ENCODE results near the gene TRIM42. TPM values are rescaled to one million over a fixed set of nuclear protein-coding genes. Genes with fewer than 3 reads are reported as not detected.

Gene TRIM42
- not detected for total RNA-seq (ENCODE audit: unreplicated experiment)
- long read RNA-seq = 0 reads

GRCh38 chr3:140677764-140678163 lies at the start of gene TRIM42:
Gene TRIM42, plus strand, starts transcription at chr3:140678064. Its CDS starts 166 bp downstream, at chr3:140678230.
- TF ChIP-seq, protein P1, sequence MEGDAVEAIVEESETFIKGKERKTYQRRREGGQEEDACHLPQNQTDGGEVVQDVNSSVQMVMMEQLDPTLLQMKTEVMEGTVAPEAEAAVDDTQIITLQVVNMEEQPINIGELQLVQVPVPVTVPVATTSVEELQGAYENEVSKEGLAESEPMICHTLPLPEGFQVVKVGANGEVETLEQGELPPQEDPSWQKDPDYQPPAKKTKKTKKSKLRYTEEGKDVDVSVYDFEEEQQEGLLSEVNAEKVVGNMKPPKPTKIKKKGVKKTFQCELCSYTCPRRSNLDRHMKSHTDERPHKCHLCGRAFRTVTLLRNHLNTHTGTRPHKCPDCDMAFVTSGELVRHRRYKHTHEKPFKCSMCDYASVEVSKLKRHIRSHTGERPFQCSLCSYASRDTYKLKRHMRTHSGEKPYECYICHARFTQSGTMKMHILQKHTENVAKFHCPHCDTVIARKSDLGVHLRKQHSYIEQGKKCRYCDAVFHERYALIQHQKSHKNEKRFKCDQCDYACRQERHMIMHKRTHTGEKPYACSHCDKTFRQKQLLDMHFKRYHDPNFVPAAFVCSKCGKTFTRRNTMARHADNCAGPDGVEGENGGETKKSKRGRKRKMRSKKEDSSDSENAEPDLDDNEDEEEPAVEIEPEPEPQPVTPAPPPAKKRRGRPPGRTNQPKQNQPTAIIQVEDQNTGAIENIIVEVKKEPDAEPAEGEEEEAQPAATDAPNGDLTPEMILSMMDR (IDR thresholded peaks at IDR 0.05; ENCODE audit: unreplicated experiment) = no peak
- no peaks in the 10 kb centered on the region for H3K27me3 Mint-ChIP-seq (ENCODE audit: unreplicated experiment)
- no peak within 1 kb of the TSS for H3K4me3 Mint-ChIP-seq (ENCODE audit: unreplicated experiment)
- no peaks in the 10 kb centered on the region for H3K9me3 Mint-ChIP-seq (ENCODE audit: unreplicated experiment)
- H3K36me3 Mint-ChIP-seq (ENCODE audit: low read depth, unreplicated experiment) = no peaks in the 10 kb centered on the region
- DNase-seq (ENCODE audit: low spot score) = no peak
- H3K4me1 Mint-ChIP-seq (ENCODE audit: unreplicated experiment) = no peaks in the 10 kb centered on the region
- no peak within 1 kb of the TSS for H3K27ac Mint-ChIP-seq (ENCODE audit: unreplicated experiment)

GRCh38 chr3:140628606-140629005 lies 49.3 kb upstream of the TRIM42 start:
- no peak overlapping the region for H3K4me3 Mint-ChIP-seq (ENCODE audit: unreplicated experiment)
- H3K27me3 Mint-ChIP-seq (ENCODE audit: unreplicated experiment) = no peaks in the 10 kb centered on the region
- TF ChIP-seq, protein P1 (IDR thresholded peaks at IDR 0.05; ENCODE audit: unreplicated experiment) = no peak
- DNase-seq (ENCODE audit: low spot score) = no peak
- no peak overlapping the region for H3K27ac Mint-ChIP-seq (ENCODE audit: unreplicated experiment)
- no peaks in the 10 kb centered on the region for H3K4me1 Mint-ChIP-seq (ENCODE audit: unreplicated experiment)
- no peaks in the 10 kb centered on the region for H3K36me3 Mint-ChIP-seq (ENCODE audit: low read depth, unreplicated experiment)
- no peaks in the 10 kb centered on the region for H3K9me3 Mint-ChIP-seq (ENCODE audit: unreplicated experiment)

GRCh38 chr3:140629357-140630137 lies 48.3 kb upstream of the TRIM42 start:
- H3K4me1 Mint-ChIP-seq (ENCODE audit: unreplicated experiment) = no peaks in the 10 kb centered on the region
- DNase-seq (ENCODE audit: low spot score) = no peak
- no peak overlapping the region for H3K4me3 Mint-ChIP-seq (ENCODE audit: unreplicated experiment)
- H3K27me3 Mint-ChIP-seq (ENCODE audit: unreplicated experiment) = no peaks in the 10 kb centered on the region
- TF ChIP-seq, protein P1 (IDR thresholded peaks at IDR 0.05; ENCODE audit: unreplicated experiment) = no peak
- no peak overlapping the region for H3K27ac Mint-ChIP-seq (ENCODE audit: unreplicated experiment)
- H3K9me3 Mint-ChIP-seq (ENCODE audit: unreplicated experiment) = no peaks in the 10 kb centered on the region
- no peaks in the 10 kb centered on the region for H3K36me3 Mint-ChIP-seq (ENCODE audit: low read depth, unreplicated experiment)

DNA sequence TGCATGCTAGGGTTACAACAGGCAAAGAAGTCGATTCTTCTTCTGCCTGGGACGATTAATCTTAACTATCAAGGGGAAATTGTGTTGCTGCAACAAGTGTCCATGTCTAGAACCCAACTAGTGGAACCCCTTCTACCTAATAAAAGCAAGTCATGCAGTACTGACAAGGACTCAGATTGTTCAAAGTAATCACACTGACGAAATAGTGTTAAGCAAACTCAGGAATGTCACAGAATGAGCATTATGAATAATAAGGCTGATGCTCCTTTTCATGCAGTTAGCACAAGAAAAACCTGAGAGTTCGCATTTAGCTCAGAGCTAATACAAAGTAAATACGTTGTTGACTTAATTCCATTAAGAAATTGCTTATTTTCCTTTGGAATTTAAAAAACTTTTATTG lies 47.5 kb upstream of the TRIM42 start:
- no peak for DNase-seq (ENCODE audit: low spot score)
- no peaks in the 10 kb centered on the region for H3K27me3 Mint-ChIP-seq (ENCODE audit: unreplicated experiment)
- H3K4me3 Mint-ChIP-seq (ENCODE audit: unreplicated experiment) = no peak overlapping the region
- no peaks in the 10 kb centered on the region for H3K36me3 Mint-ChIP-seq (ENCODE audit: low read depth, unreplicated experiment)
- no peaks in the 10 kb centered on the region for H3K4me1 Mint-ChIP-seq (ENCODE audit: unreplicated experiment)
- H3K27ac Mint-ChIP-seq (ENCODE audit: unreplicated experiment) = no peak overlapping the region
- no peaks in the 10 kb centered on the region for H3K9me3 Mint-ChIP-seq (ENCODE audit: unreplicated experiment)
- TF ChIP-seq, protein P1 (IDR thresholded peaks at IDR 0.05; ENCODE audit: unreplicated experiment) = no peak

DNA sequence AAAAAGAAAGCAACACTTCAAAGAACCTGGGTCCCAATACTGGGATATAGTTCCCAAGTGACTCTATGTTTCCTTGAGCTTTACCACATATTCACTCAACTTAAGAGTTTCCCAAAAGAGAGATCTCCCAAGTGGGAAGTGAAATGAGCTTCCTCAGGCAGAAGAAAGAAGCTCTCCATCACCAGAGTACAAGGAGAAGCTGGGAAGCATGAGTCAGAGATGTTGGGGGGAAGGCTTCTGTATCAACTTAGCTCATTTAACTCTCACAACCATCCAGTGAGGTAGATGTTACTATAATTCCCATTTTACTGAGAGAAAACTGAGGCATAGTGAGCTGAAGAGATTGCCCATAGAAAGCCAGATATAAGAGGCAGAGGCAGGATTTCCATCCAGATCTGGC lies 47.0 kb upstream of the TRIM42 start:
- H3K27ac Mint-ChIP-seq (ENCODE audit: unreplicated experiment) = no peak overlapping the region
- H3K27me3 Mint-ChIP-seq (ENCODE audit: unreplicated experiment) = no peaks in the 10 kb centered on the region
- H3K9me3 Mint-ChIP-seq (ENCODE audit: unreplicated experiment) = no peaks in the 10 kb centered on the region
- no peak for DNase-seq (ENCODE audit: low spot score)
- H3K4me3 Mint-ChIP-seq (ENCODE audit: unreplicated experiment) = no peak overlapping the region
- H3K4me1 Mint-ChIP-seq (ENCODE audit: unreplicated experiment) = no peaks in the 10 kb centered on the region
- no peaks in the 10 kb centered on the region for H3K36me3 Mint-ChIP-seq (ENCODE audit: low read depth, unreplicated experiment)
- TF ChIP-seq, protein P1 (IDR thresholded peaks at IDR 0.05; ENCODE audit: unreplicated experiment) = no peak
